ENCODE measurements around the gene ELMO1. TPM values are rescaled to one million over a fixed set of nuclear protein-coding genes. Genes with fewer than 3 reads are reported as not detected.

ELMO1 gene
- total RNA-seq, 6 donors from 2014 or later: 51.4 to 204 (median 73.7) TPM

DNA sequence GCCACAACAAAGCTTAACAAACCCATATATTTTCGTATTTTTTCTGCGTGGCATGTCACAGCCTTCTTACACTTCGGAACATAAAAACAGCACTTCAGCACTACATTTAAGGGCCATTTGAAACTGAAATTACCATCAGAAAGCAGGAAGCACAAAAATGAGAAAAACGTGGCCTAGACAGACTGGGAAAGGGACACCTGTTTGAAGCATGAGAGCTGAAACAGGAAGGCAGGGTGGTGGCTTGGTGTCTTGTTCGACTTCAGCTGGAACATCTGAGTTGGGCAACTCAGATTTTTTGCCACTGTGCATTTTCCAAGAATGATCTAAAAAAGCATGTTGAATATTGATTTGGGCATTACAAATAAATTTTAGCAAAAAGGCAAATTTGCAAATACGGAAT is 243.2 kb downstream of the ELMO1 start:
- Histone ChIP-seq H3K9me3 (no peaks in the 10 kb centered on the region), H3K27ac (no peak overlapping the region), H3K36me3 (peaks cover 0 to 26% (median 14%) of the 10 kb centered on the region in 4 donors), H3K4me1 (peaks cover 17 to 34% (median 22%) of the 10 kb centered on the region in 4 donors), H3K4me3 (no peak overlapping the region), H3K27me3 (no peaks in the 10 kb centered on the region)
- 61 to 79% methylated on average over 6 of the region's 6 CpGs for WGBS, 2 donors
- no peak for ATAC-seq (ENCODE audit: low FRiP score in 2 of 2)
- no peak for DNase-seq
- no peak for TF ChIP-seq POLR2AphosphoS5 (IDR thresholded peaks at IDR 0.05)
- no peak for TF ChIP-seq EP300 (IDR thresholded peaks at IDR 0.05)
- TF ChIP-seq, protein P1, sequence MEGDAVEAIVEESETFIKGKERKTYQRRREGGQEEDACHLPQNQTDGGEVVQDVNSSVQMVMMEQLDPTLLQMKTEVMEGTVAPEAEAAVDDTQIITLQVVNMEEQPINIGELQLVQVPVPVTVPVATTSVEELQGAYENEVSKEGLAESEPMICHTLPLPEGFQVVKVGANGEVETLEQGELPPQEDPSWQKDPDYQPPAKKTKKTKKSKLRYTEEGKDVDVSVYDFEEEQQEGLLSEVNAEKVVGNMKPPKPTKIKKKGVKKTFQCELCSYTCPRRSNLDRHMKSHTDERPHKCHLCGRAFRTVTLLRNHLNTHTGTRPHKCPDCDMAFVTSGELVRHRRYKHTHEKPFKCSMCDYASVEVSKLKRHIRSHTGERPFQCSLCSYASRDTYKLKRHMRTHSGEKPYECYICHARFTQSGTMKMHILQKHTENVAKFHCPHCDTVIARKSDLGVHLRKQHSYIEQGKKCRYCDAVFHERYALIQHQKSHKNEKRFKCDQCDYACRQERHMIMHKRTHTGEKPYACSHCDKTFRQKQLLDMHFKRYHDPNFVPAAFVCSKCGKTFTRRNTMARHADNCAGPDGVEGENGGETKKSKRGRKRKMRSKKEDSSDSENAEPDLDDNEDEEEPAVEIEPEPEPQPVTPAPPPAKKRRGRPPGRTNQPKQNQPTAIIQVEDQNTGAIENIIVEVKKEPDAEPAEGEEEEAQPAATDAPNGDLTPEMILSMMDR (IDR thresholded peaks at IDR 0.05): no peak
- no peak for TF ChIP-seq POLR2A (IDR thresholded peaks at IDR 0.05)

DNA sequence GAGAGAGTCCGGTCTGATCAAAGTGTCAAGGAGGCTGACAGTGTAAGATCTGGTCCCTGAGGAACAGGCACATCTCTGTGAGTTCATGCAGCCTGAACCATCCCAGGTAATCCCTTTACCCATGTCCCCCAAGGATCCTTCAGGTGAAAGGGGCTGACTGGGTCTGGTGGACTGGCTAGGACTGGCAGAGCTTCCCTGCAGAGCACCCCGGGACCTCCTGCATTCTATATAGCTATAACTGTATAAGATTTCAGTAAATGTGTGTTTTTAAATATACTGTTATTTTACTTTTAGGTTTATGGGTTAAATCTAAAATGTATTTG is 246.8 kb downstream of the ELMO1 start:
- WGBS, 2 donors: 52 to 55% methylated on average over 2 of the region's 2 CpGs
- H3K4me3 ChIP-seq: no peak overlapping the region
- no peak overlapping the region for H3K27ac ChIP-seq
- H3K27me3 ChIP-seq: no peaks in the 10 kb centered on the region
- TF ChIP-seq POLR2AphosphoS5 (IDR thresholded peaks at IDR 0.05) (no peak), EP300 (IDR thresholded peaks at IDR 0.05) (no peak), POLR2A (IDR thresholded peaks at IDR 0.05) (no peak)
- TF ChIP-seq, protein P1 (IDR thresholded peaks at IDR 0.05): no peak
- DNase-seq: no peak
- peak in 1 of 2 donors; percentile 6 for ATAC-seq (ENCODE audit: low FRiP score in 2 of 2)
- H3K4me1 ChIP-seq: peaks cover 5 to 25% (median 18%) of the 10 kb centered on the region in 4 donors
- H3K36me3 ChIP-seq: peaks cover 0 to 25% (median 16%) of the 10 kb centered on the region in 4 donors
- H3K9me3 ChIP-seq: no peaks in the 10 kb centered on the region

DNA sequence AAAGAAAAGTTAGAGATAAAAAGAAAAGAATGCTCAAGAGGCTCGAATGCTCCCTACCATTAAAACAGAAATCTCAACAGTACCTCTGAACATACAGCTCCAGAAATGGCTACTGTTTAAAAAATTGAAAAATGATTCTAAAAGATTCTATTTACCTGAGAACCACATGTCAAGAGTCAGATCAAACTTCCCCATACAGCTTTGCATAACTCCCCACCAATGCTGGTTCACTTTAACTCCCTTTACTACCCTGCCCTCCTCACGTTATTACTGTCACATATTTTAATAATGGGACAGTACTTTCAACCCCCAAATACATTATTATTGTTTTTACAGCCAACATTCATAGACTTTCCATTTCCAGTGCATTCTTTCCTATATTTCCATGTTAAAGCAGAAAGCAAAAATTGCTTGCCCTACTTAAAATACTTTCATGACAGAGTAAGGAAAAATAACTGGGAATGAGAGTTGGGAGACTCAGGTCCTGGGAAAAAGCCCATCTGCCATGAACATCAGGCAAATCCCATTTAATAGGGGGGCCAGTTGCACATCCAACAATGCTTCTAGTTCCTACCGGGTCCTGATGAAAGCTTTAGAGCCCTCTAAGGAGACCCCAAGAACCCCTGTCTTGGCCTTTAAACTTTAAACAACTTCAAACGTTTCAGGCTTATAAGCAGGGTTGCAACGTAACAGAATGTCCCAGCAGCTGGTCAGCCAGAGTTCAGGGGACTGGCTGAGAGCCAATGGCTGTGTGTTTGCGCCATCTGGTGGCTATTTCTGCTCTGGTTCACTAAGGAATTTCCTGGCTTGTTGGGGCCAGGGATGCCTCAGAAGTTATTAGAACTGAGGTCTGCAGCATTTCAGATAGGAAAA is 247.4 kb downstream of the ELMO1 start:
- H3K27ac ChIP-seq: peak overlapping the region in 3 of 4 donors; percentile 27 to 72 (median 39)
- H3K9me3 ChIP-seq: no peaks in the 10 kb centered on the region

DNA sequence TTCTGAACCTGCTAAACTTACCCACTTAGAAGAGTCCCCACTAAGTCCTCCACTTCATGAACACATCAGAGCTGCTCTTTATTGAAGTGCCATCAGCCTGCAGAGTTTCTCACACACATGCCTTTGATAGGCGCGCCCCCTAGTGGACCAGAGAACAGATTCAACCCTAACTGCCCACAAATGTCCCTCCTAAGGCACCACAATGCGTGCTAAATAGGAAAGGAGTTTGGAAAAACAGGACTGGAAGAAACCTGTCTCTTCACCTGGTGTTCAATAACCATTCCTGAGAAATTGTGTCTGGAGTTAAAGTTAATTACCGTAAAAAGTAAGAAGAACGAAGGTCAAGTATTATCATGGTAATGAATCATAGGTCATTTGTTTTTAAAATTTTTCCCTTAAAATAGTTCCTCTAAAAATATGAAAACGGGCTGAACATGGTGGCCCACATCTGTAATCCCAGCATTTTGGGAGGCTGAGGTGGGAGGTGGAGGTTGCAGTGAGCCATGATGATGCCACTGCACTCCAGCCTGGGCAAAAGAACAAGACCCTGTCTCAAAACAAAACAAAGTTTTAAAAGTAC is 249.7 kb downstream of the ELMO1 start:
- no peak overlapping the region for H3K27ac ChIP-seq
- no peaks in the 10 kb centered on the region for H3K9me3 ChIP-seq
- TF ChIP-seq, protein P1 (IDR thresholded peaks at IDR 0.05): peak; percentile 61 to 78 (median 70)
- TF ChIP-seq EP300 (IDR thresholded peaks at IDR 0.05): no peak
- no peak for TF ChIP-seq POLR2AphosphoS5 (IDR thresholded peaks at IDR 0.05)
- no peak for TF ChIP-seq POLR2A (IDR thresholded peaks at IDR 0.05)
- peak; percentile 81 to 89 for ATAC-seq (ENCODE audit: low FRiP score in 2 of 2)
- peaks cover 5 to 25% (median 18%) of the 10 kb centered on the region in 4 donors for H3K4me1 ChIP-seq
- no peak overlapping the region for H3K4me3 ChIP-seq
- DNase-seq: peak in 1 of 2 donors; percentile 78
- peaks cover 0 to 32% (median 14%) of the 10 kb centered on the region in 4 donors for H3K36me3 ChIP-seq
- H3K27me3 ChIP-seq: no peaks in the 10 kb centered on the region
- 45 to 46% methylated on average over 6 of the region's 6 CpGs for WGBS, 2 donors

More for the DNA sequence above, 247.4 kb downstream of the ELMO1 start:
- Histone ChIP-seq H3K36me3 (peaks cover 0 to 28% (median 18%) of the 10 kb centered on the region in 4 donors), H3K4me3 (no peak overlapping the region), H3K4me1 (peaks cover 5 to 25% (median 18%) of the 10 kb centered on the region in 4 donors), H3K27me3 (no peaks in the 10 kb centered on the region)
- TF ChIP-seq POLR2A (IDR thresholded peaks at IDR 0.05) (no peak), POLR2AphosphoS5 (IDR thresholded peaks at IDR 0.05) (peak; percentile 43 to 67), EP300 (IDR thresholded peaks at IDR 0.05) (peak in 1 of 4 donors; percentile 56)
- TF ChIP-seq, protein P1 (IDR thresholded peaks at IDR 0.05): peak; percentile 67 to 83 (median 76)
- DNase-seq (peak in 1 of 2 donors; percentile 86), ATAC-seq (ENCODE audit: low FRiP score in 2 of 2) (peak; percentile 84 to 92)
- WGBS, 2 donors: 28 to 31% methylated on average over 6 of the region's 6 CpGs
